ENCODE measurements around the gene KDM3A. TPM values are rescaled to one million over a fixed set of nuclear protein-coding genes. Genes with fewer than 3 reads are reported as not detected.
A peak's percentile ranks its signal among the peaks of the same experiment; 100 is the strongest.

Gene KDM3A
- polyA plus RNA-seq, 1 donor: 70.1 TPM

GRCh38 chr2:86433137-86433536 is 8.0 kb upstream of the KDM3A start:
- no peak for DNase-seq

- no peak for DNase-seq
Measured at GRCh38 chr2:86434290-86434689, 6.9 kb upstream of the KDM3A start.

- no peak for DNase-seq
Measured at GRCh38 chr2:86435531-86435930, 5.6 kb upstream of the KDM3A start.

- DNase-seq: no peak
Measured at GRCh38 chr2:86436328-86436727, 4.8 kb upstream of the KDM3A start.

GRCh38 chr2:86439879-86440630 is 1.1 kb upstream of the KDM3A start:
- DNase-seq: peak; percentile 17

GRCh38 chr2:86441392-86441881 is 266 bp downstream of the KDM3A start:
- DNase-seq: no peak

- DNase-seq: peak; percentile 53
Measured at GRCh38 chr2:86441882-86442641, 891 bp downstream of the KDM3A start.

GRCh38 chr2:86442642-86443005 is 1.5 kb downstream of the KDM3A start:
- DNase-seq: peak; percentile 78

GRCh38 chr2:86443631-86444350 is 2.6 kb downstream of the KDM3A start:
- DNase-seq: no peak

GRCh38 chr2:86445436-86445835 is 4.3 kb downstream of the KDM3A start:
- no peak for DNase-seq

- DNase-seq: no peak
Measured at GRCh38 chr2:86446060-86446459, 4.9 kb downstream of the KDM3A start.

GRCh38 chr2:86453836-86454235 is 12.7 kb downstream of the KDM3A start:
- peak; percentile 6 for DNase-seq

GRCh38 chr2:86454238-86454637 is 13.1 kb downstream of the KDM3A start:
- DNase-seq: no peak

- DNase-seq: no peak
Measured at GRCh38 chr2:86455181-86455580, 14.0 kb downstream of the KDM3A start.

- no peak for DNase-seq
Measured at GRCh38 chr2:86461042-86461743, 20.0 kb downstream of the KDM3A start.

GRCh38 chr2:86464652-86465051 is 23.5 kb downstream of the KDM3A start:
- no peak for DNase-seq

- DNase-seq: no peak
Measured at GRCh38 chr2:86466306-86466705, 25.1 kb downstream of the KDM3A start.

- no peak for DNase-seq
Measured at GRCh38 chr2:86468162-86469033, 27.2 kb downstream of the KDM3A start.

- DNase-seq: no peak
Measured at GRCh38 chr2:86470890-86471289, 29.7 kb downstream of the KDM3A start.

- no peak for DNase-seq
Measured at GRCh38 chr2:86471637-86472036, 30.5 kb downstream of the KDM3A start.

- DNase-seq: no peak
Measured at GRCh38 chr2:86476092-86476491, 34.9 kb downstream of the KDM3A start.

Data from left kidney (tissue), 2 donors.